HepG2 (cell line): Measurements from ENCODE around the gene UBXN1. TPM values are rescaled to one million over a fixed set of nuclear protein-coding genes. Genes with fewer than 3 reads are reported as not detected.

ENCODE experiments used
- AGO2 ChIP-seq: fragments of 200-400 bp; formaldehyde crosslinking; optimal IDR thresholded peaks from 2 replicates; pipeline ENCODE3; 2017; ENCODE audit warnings: mild to moderate bottlenecking, low read depth, low read length, moderate library complexity
- ATM ChIP-seq: fragments of 450-650 bp; IDR thresholded peaks from 2 replicates; pipeline ENCODE4 v1.7.1; 2017; ENCODE audit warnings: mild to moderate bottlenecking, borderline replicate concordance
- BCLAF1 ChIP-seq: fragments of 450-650 bp; IDR thresholded peaks from 2 replicates; pipeline ENCODE4 v1.6.1; 2017; ENCODE audit warnings: mild to moderate bottlenecking
- GLMP ChIP-seq: sonication (generic); formaldehyde crosslinking; IDR thresholded peaks from 2 replicates; pipeline ENCODE4 v1.9.0; 2021; ENCODE audit warnings: missing genetic modification reagents, mild to moderate bottlenecking, borderline replicate concordance
- KAT2B ChIP-seq: fragments of 150-350 bp; IDR thresholded peaks from 2 replicates; pipeline ENCODE4 v1.6.1; 2014; ENCODE audit warnings: low read depth, low read length, borderline replicate concordance
- MTERF4 ChIP-seq: sonication (generic); formaldehyde crosslinking; IDR thresholded peaks from 2 replicates; pipeline ENCODE4 v1.8.0; 2023; ENCODE audit warnings: mild to moderate bottlenecking, missing genetic modification reagents
- MXD4 ChIP-seq: IDR thresholded peaks from 2 replicates; pipeline ENCODE4 v1.6.1; 2016; ENCODE audit warnings: mild to moderate bottlenecking, missing biosample characterization, missing genetic modification reagents
- PAX8 ChIP-seq: sonication (generic); formaldehyde crosslinking; IDR thresholded peaks from 2 replicates; pipeline ENCODE4 v1.8.0; 2022; ENCODE audit warnings: mild to moderate bottlenecking, missing genetic modification reagents, borderline replicate concordance
- SRSF1 ChIP-seq: fragments of 200-400 bp; formaldehyde crosslinking; optimal IDR thresholded peaks from 2 replicates; pipeline ENCODE3; 2017; ENCODE audit warnings: mild to moderate bottlenecking, low read depth, low read length, moderate library complexity
- ZFP41 ChIP-seq: sonication (generic); formaldehyde crosslinking; IDR thresholded peaks from 2 replicates; pipeline ENCODE4 v1.4.0; 2020; ENCODE audit warnings: mild to moderate bottlenecking, missing genetic modification reagents, borderline replicate concordance
- ZKSCAN5 ChIP-seq: sonication (generic); formaldehyde crosslinking; IDR thresholded peaks from 2 replicates; pipeline ENCODE4 v1.5.1; 2020; ENCODE audit warnings: mild to moderate bottlenecking, missing genetic modification reagents
- ZNF570 ChIP-seq: sonication (generic); formaldehyde crosslinking; IDR thresholded peaks from 2 replicates; pipeline ENCODE4 v1.4.0; 2020; ENCODE audit warnings: mild to moderate bottlenecking, missing genetic modification reagents, borderline replicate concordance
- ZNF652 ChIP-seq: IDR thresholded peaks from 2 replicates; pipeline ENCODE4 v1.6.1; 2016; ENCODE audit warnings: low read depth, borderline replicate concordance
- ZNF687 ChIP-seq: sonication (generic); formaldehyde crosslinking; IDR thresholded peaks from 2 replicates; pipeline ENCODE4 v1.5.1; 2020; ENCODE audit warnings: mild to moderate bottlenecking, missing genetic modification reagents, moderate library complexity
- polyA plus RNA-seq, 8 experiments: library from polyadenylated mRNA; depleted of rRNA in 3 of 8; stranded (reverse) in 7 of 8; unstranded in 1 of 8; fragments of >200 nt; fragmentation: Illumina TruSeq in 4 of 8; extraction: Trizol in 4 of 8; gene quantifications; 2 replicates each; pipeline versions ENCODE4 v1.2.1 to v1.2.3, GENCODE V29; 2011 to 2016; ENCODE audit warnings: low read depth in 4 of 8, missing spikeins in 1 of 8, mixed read lengths in 1 of 8; ENCODE audit not compliant: insufficient read depth in 1 of 8
- total RNA-seq, 5 experiments: library from RNA; depleted of rRNA; stranded (reverse); fragments of >200 nt; fragmentation: Illumina TruSeq; extraction: Trizol; gene quantifications; 2 replicates each; pipeline ENCODE4 v1.2.3, GENCODE V29; 2016; ENCODE audit warnings: low read depth in 1 of 5

Gene UBXN1
- total and polyA plus RNA-seq, 2 of the 13 experiments (the other 11 are each of a cell fraction or from before 2014, with no cell fraction given) = 47.5 to 52.4 TPM

- TF ChIP-seq MTERF4 (CRISPR knock-in tag) = no peak
- peak; percentile 79 for TF ChIP-seq AGO2
- TF ChIP-seq PAX8 (CRISPR knock-in tag) = no peak
- TF ChIP-seq ZNF570 (CRISPR knock-in tag) = no peak
- TF ChIP-seq ATM = no peak
- no peak for TF ChIP-seq ZNF687 (CRISPR knock-in tag)
- TF ChIP-seq GLMP (CRISPR knock-in tag) = no peak
- no peak for TF ChIP-seq ZFP41 (CRISPR knock-in tag)
- no peak for TF ChIP-seq SRSF1
- no peak for TF ChIP-seq ZNF652 (CRISPR knock-in tag)
- TF ChIP-seq ZKSCAN5 (CRISPR knock-in tag) = no peak
- TF ChIP-seq MXD4 (CRISPR knock-in tag) = no peak
- TF ChIP-seq BCLAF1 = no peak
- TF ChIP-seq KAT2B = no peak
Measured at GRCh38 chr11:62707277-62707861, 28.5 kb upstream of the UBXN1 start, which contains the start of the genes BSCL2 and GNG3 (continued).
